Skin of body (tissue), 2 donors: ENCODE results near the gene AFF3. TPM values are rescaled to one million over a fixed set of nuclear protein-coding genes. Genes with fewer than 3 reads are reported as not detected.

ENCODE experiments used
- DNase-seq: peaks from one replicate; lab custom pipeline; 2025; lab: John Stamatoyannopoulos, UW
- total RNA-seq: library from RNA; depleted of rRNA; stranded (reverse); fragments of >200 nt; gene quantifications from one replicate; pipeline ENCODE4 v1.2.3, GENCODE V29; 2014

AFF3 gene
- total RNA-seq, 1 donor from 2014 or later, result 8.1 TPM

- no peak for DNase-seq
Observed at GRCh38 chr2:99898336-99899048, 243.9 kb downstream of the AFF3 start.

DNA sequence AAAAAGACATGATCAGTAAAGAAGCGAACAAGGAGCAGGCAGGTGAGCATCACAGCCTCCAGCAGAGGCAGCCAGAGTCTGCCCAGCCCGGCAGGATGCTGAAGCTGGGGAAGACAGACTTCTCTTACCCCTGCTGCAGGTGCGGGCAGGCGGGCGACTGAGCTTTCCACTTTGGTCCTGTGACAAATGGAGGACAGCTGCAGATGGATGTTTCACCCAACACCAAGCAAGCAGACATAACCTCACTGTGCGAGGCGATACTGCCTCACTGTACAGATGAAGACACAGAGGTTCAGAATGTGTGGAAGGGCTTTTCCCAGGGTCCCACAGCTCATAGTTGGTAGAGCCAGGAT lies 251.0 kb downstream of the AFF3 start:
- DNase-seq, result no peak

DNA sequence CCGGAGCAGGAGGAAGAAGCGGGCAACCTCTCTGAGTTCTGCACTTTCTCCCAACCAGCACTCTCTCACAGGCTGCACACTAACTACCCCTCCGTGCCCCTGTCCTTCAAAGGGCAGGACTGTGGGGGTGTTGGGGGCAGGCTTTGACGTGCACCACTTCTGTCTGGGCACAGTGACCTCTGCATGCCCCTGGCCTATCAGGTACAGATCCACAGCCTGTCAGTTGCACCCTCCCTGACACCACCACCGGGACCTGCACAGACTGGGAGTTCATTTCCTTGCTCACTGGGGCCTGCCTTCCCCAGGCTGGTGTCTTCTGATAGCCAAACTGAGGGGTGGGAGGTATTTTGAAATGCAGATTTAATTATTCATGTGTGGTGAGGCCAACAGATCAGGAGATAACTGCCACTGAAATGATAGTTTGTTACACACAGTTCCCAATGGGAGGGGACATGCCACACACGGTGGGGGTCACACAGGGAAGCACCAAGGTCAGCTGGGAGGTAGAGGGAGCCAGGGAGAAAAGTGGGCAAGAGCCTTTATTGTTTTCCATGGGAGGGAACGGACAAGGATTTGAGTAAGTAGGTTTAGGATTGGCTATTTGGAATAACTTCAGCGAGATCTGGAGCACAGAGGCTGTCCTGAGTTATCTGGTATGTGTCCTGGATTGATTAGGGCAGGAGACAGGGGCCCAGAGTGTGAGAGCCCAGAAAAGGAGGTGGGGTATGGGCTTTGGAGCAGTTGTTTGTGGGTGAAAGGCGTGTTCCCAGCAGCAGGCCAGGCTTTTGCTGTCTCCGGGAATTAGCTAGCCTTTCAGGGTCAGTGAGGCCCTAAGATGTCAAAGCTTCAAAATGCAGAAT lies 251.6 kb downstream of the AFF3 start:
- no peak for DNase-seq

GRCh38 chr2:99888617-99889016 lies 253.8 kb downstream of the AFF3 start:
- peak; percentile 6 for DNase-seq

DNA sequence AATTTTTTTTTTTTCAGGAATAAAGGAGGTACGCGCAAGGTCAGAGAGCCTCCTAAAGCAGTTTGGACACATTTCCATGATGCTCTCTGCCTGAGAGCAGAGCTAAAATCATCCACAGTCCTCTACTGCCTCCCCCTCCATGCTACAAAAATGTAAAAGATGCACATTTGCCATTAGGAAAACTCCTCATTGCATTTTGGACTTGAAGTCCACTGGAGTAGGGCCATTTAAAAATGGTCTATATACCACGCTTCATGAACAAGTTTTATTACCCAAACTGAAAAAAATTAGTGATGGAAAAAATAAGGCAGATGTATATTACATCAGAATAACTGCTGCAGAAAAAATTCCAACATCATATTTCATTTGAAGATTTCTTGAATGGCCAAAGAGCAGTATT lies 256.0 kb downstream of the AFF3 start:
- peak; percentile 54 for DNase-seq

DNA sequence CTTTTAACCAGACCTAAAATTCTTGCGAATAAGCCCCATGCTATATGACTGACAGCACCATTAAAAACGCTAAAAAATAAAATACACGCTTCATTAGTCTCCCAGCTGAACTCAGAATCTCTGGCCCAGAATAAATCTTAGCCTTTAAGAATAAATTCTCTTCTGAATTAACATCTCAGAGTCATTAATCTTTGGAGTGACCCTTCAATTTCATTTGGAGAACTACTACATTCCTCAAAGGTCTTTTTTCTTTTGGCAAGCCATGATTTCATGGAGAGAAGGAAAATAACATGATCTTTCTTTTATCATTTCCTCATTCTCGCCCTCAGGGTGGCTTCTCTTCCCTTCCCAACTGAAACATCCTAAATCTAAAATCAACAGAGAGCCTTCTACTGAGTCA lies 259.0 kb downstream of the AFF3 start:
- no peak for DNase-seq

DNA sequence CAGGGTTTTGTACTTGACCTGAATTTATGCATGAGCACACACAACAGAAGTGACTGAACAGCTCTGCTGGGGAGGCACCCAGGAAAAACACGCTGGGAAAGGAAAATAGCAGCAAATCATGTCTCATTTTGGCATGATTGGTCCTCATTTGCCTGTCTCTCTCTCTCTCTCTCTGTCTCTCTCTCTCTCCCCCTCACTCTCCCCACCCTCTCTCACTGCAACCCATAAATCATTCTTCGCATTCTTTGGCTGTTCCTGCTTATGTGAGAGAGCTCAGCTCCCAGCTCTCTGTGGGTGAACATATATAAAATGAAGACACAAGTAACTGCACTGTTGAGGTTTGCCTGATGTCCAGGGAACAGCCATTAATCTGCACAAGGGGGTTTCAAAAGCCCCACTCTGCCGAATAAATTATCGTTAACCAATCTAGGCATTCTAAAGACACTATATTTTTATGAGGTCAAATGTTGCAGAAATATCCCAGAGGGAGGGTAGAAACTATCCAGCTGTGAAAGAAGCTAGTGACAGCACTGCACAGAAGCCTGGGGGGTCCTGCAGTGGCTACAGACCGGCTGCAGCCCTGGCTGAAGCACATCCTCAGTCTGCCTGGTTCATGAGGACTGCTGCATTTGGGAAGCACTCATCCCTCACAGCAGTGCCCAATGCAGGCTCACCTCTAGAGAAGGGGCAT lies 260.3 kb downstream of the AFF3 start:
- peak; percentile 83 for DNase-seq

DNA sequence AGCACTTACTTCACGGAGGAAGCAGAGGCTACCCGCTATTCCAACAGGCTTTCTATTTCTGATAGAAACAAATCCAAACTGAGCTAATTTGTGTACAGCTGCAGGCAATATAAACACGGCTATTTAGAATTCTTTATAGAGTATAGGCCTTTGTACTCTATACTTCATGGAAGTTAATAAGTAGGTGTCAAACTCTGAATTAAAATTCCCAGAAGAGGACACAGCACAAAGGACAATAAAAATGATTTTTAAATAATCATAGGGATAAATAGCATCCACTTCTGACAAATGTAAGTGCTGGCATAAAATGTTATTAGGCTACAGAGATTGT lies 261.5 kb downstream of the AFF3 start:
- DNase-seq, result no peak

- no peak for DNase-seq
Observed at GRCh38 chr2:99880148-99880963, 262.0 kb downstream of the AFF3 start.

GRCh38 chr2:99879481-99879880 lies 262.9 kb downstream of the AFF3 start:
- no peak for DNase-seq

DNA sequence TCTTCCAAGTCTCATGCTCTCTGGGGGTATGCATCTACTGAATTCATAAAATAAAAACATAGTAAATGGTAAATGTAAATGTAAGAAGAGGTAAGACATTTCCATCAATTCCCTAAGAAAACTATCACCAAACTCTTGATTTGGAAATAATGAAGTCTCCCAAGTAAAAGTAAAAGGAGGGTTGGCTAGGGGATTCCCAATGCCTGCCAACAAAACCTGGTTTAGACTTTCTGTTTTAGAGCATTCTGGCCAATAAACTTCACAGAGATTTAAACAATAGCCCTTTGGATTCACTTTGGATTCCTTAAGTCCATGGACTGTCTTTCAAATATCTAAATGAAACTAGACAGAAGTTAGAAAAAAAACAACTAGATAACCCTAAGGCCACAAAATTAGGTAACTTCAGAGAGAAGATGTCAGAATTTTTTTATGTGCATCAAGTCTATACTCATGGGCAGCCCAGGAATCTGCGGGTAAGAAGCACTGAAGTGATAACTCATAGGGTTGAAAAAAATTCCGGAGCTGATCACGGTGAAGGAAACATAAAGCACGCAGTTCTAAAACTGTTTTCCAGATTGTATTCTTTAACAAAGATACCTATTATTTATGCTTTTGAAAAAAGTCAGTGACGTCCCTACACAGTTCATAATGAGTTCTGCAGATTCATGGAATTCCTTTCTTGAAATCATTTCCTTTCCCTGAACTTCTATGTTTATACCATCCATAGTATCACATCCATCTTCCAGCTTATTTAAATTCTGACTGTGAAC lies 263.6 kb downstream of the AFF3 start:
- DNase-seq, result no peak

DNA sequence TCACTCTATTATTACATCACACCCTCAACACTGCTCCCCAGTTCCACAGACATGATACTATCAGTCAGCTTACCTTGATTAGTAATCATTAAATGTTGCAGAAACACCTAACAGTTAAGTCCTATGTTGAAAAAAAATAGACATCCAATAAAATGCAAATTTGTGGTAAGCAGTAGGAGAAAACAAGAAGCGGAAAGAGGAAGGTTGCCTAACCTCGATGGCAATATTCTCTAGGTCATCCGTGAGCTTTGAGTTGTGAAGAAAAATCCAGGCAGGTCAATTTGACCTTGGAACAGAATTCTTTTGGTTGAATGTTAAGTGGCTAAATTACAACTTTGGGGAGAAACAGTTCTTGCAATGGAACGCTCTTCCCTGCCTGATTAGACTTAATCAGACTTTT lies 264.4 kb downstream of the AFF3 start:
- no peak for DNase-seq

DNA sequence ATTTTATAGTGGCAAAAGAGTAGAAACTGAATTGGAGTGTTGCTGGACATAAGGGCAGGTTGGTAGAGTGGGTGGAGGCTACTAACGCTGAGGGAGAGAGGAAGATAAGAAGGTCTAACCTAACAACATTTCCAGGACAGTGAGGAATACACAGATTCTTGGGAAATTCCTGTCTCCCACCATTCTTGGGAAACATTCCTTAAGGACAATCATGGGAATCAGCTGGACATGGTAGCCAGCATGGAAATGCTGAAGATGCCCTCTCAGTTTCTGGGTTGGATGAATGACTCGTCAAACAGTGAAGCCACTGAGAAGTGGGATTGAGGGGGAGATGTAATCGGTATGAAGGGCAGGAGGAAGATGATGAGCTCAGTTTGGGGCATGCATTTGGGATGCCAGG lies 265.4 kb downstream of the AFF3 start:
- DNase-seq, result no peak

DNA sequence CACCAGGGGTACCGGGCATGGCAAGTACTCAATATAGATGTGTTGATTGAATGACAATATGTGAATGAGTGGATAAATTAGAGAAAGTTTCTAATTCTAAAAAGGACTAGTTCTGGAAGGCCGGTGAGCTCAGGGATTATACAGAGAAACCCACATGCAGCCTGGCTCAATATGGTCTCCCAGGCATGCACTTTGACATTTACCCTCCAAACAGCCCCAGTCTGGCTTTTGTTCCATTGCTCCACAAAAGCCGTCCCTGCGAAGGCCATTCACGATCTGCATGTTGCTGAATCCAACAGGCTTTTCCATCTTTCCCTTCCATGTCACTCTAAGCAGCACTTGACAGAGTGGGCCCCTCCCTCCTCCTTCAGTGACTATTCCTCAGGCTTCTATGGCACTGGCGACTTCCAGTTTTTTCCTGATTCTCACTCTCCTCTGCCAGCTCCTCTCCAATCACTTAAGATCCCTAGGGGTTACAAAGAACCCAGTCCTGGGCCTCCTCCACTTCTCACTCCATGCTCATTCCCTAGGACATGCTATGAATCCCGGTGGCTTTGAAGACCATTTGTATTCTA lies 266.7 kb downstream of the AFF3 start:
- no peak for DNase-seq

DNA sequence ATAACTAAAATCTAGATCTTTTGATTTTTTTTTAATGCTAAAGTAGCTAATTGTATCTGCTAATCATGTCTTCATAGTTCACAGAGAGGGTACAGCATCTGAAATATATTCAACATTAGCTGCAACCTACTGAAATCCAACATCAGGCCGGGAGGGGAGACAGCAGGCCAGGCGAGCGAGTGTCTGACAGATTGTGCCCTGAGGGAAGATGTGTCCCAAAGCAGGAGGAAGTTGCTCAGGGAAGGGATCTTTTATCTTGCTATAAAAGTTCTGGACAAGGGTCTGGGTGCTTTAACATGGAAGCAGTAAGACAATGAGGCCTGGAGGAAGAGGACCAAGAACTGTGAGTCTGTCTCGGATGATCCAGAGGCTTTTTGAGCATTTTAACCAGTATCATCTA lies 274.1 kb downstream of the AFF3 start:
- no peak for DNase-seq

- DNase-seq, result no peak
Observed at GRCh38 chr2:99867770-99868169, 274.6 kb downstream of the AFF3 start.

DNA sequence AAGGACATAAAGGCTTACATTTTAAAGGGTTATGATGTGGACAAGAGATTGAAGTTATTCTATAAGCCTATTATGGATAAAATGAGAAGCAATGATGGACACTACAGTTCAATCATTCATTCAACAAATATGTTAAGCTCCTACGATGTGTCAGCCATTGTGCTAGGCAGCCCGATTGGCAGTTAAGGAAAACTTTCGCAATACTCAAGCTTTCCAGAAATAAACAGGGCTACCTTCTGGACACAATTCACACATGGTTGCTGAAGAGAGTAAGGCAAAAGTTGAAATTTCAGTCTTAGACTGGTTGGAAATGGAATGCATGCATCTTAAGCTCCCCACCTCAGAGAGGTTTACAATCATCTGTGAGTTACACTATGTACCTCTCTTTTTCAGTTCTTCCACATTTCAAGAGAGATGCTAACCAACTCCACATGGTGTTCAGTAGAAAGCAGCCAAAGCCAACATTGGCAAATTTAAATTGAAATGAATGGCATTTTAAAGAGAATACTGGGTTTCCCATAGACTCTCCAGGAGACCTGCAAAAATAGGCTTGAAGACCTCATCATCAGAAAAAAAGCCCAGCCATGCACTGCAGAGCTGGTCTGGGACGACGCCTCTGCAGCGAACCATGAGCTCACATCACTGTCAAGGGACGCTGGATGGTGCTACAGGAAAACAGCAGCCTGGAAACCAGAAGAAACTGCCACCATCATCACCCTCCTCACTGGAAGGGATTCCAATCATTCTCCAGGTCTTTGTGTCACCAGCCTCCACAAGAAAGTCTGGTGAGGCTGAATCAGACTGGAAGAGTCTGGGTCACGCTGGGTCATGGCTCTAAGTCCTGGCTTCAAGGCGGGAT lies 276.3 kb downstream of the AFF3 start:
- no peak for DNase-seq

- DNase-seq, result peak; percentile 78
Observed at GRCh38 chr2:99864561-99865553, 277.5 kb downstream of the AFF3 start.
